ENCODE measurements around the gene TRHDE. TPM values are rescaled to one million over a fixed set of nuclear protein-coding genes. Genes with fewer than 3 reads are reported as not detected.

The TRHDE gene
- total RNA-seq, 2 donors from 2014 or later, result 3.1 to 4.1 TPM

GRCh38 chr12:72297666-72298065 lies 25.5 kb downstream of the TRHDE start:
- Histone ChIP-seq H3K4me1 (replicated peaks) (no peaks in the 10 kb centered on the region), H3K27ac (no peak overlapping the region), H3K36me3 (no peaks in the 10 kb centered on the region), H3K27me3 (replicated peaks; ENCODE audit: insufficient read depth) (no peaks in the 10 kb centered on the region), H3K9me3 (no peaks in the 10 kb centered on the region), H3K4me3 (no peak overlapping the region)
- WGBS, result 64% methylated on average over 3 of the region's 3 CpGs
- TF ChIP-seq POLR2AphosphoS5 (IDR thresholded peaks at IDR 0.05), result no peak
- no peak for TF ChIP-seq POLR2A (IDR thresholded peaks at IDR 0.05)
- no peak for TF ChIP-seq CTCF (IDR thresholded peaks at IDR 0.05)
- intact Hi-C loops (cut with DNase I), result no loop called here
- no peak for DNase-seq (ENCODE audit: low spot score)

- Histone ChIP-seq H3K4me1 (replicated peaks) (no peaks in the 10 kb centered on the region), H3K9me3 (no peaks in the 10 kb centered on the region), H3K4me3 (no peak overlapping the region), H3K27ac (no peak overlapping the region), H3K27me3 (replicated peaks; ENCODE audit: insufficient read depth) (no peaks in the 10 kb centered on the region), H3K36me3 (no peaks in the 10 kb centered on the region)
- intact Hi-C loops (cut with DNase I), result no loop called here
- WGBS, result 76% methylated on average over 3 of the region's 3 CpGs
- DNase-seq (ENCODE audit: low spot score), result no peak
- TF ChIP-seq POLR2AphosphoS5 (IDR thresholded peaks at IDR 0.05) (no peak), POLR2A (IDR thresholded peaks at IDR 0.05) (no peak), CTCF (IDR thresholded peaks at IDR 0.05) (no peak)
Measured at GRCh38 chr12:72300728-72301127, 28.6 kb downstream of the TRHDE start.

- 36% methylated on average over 2 of the region's 2 CpGs for WGBS
- H3K4me1 ChIP-seq (replicated peaks), result no peaks in the 10 kb centered on the region
- no peak for DNase-seq (ENCODE audit: low spot score)
- intact Hi-C loops (cut with DNase I), result no loop called here
- no peaks in the 10 kb centered on the region for H3K36me3 ChIP-seq
- TF ChIP-seq POLR2AphosphoS5 (IDR thresholded peaks at IDR 0.05), result no peak
- no peaks in the 10 kb centered on the region for H3K9me3 ChIP-seq
- H3K27ac ChIP-seq, result no peak overlapping the region
- no peaks in the 10 kb centered on the region for H3K27me3 ChIP-seq (replicated peaks; ENCODE audit: insufficient read depth)
- no peak overlapping the region for H3K4me3 ChIP-seq
Measured at GRCh38 chr12:72304751-72305150, 32.6 kb downstream of the TRHDE start.

- no peak for DNase-seq (ENCODE audit: low spot score)
- no peak overlapping the region for H3K27ac ChIP-seq
- 89% methylated on average over 6 of the region's 6 CpGs for whole genome bisulfite sequencing
- no peaks in the 10 kb centered on the region for H3K4me1 ChIP-seq (replicated peaks)
- intact Hi-C loops (cut with DNase I), result no loop called here
- no peak overlapping the region for H3K4me3 ChIP-seq
- TF ChIP-seq CTCF (IDR thresholded peaks at IDR 0.05), result no peak
- TF ChIP-seq POLR2A (IDR thresholded peaks at IDR 0.05), result no peak
- no peak for TF ChIP-seq POLR2AphosphoS5 (IDR thresholded peaks at IDR 0.05)
- no peaks in the 10 kb centered on the region for H3K9me3 ChIP-seq
- H3K27me3 ChIP-seq (replicated peaks; ENCODE audit: insufficient read depth), result no peaks in the 10 kb centered on the region
- H3K36me3 ChIP-seq, result no peaks in the 10 kb centered on the region
Measured at GRCh38 chr12:72307229-72307628, 35.1 kb downstream of the TRHDE start.

- no peaks in the 10 kb centered on the region for H3K9me3 ChIP-seq
- intact Hi-C loops (cut with DNase I), result no loop called here
- 52% methylated on average over 5 of the region's 5 CpGs for WGBS
- H3K4me3 ChIP-seq, result no peak overlapping the region
- no peaks in the 10 kb centered on the region for H3K4me1 ChIP-seq (replicated peaks)
- TF ChIP-seq POLR2A (IDR thresholded peaks at IDR 0.05) (no peak), POLR2AphosphoS5 (IDR thresholded peaks at IDR 0.05) (no peak), CTCF (IDR thresholded peaks at IDR 0.05) (no peak)
- no peak for DNase-seq (ENCODE audit: low spot score)
- no peak overlapping the region for H3K27ac ChIP-seq
- no peaks in the 10 kb centered on the region for H3K27me3 ChIP-seq (replicated peaks; ENCODE audit: insufficient read depth)
- no peaks in the 10 kb centered on the region for H3K36me3 ChIP-seq
Measured at GRCh38 chr12:72311946-72312345, 39.8 kb downstream of the TRHDE start.

All from prostate gland (tissue), 2 donors.